DOHH2 (cell line): ENCODE measurements around the gene P2RY11.

Experiments used
- H3F3A ChIP-seq: fragments of 200-600 bp; sonication (generic), shearing (Covaris generic); 2 replicates; pipeline ENCODE4 v1.6.0; 2016; ENCODE audit warnings: antibody characterized with exemption, mild to moderate bottlenecking; ENCODE audit not compliant: control insufficient read depth, insufficient read depth
- H3K27ac ChIP-seq: fragments of 200-600 bp; sonication (generic); 2 replicates; pipeline ENCODE4 v1.5.1; 2014; ENCODE audit warnings: low read depth, mild to moderate bottlenecking, low read length, moderate library complexity
- H3K27me3 ChIP-seq: fragments of 200-600 bp; sonication (generic); 2 replicates; pipeline ENCODE4 v1.6.1; 2014; ENCODE audit warnings: mild to moderate bottlenecking, low read length, mixed read lengths; ENCODE audit not compliant: control insufficient read depth
- H3K36me3 ChIP-seq: fragments of 200-600 bp; sonication (generic); 2 replicates; pipeline ENCODE4 v1.6.1; 2014; ENCODE audit warnings: mild to moderate bottlenecking, low read length, moderate library complexity, mixed read lengths; ENCODE audit not compliant: control insufficient read depth
- H3K4me1 ChIP-seq: fragments of 200-600 bp; sonication (generic); 2 replicates; pipeline ENCODE4 v1.6.1; 2014; ENCODE audit warnings: mild to moderate bottlenecking, low read length, mixed read lengths; ENCODE audit not compliant: control insufficient read depth
- H3K4me2 ChIP-seq: fragments of 200-600 bp; sonication (generic); 2 replicates; pipeline ENCODE4 v1.6.0; 2014; ENCODE audit warnings: mild to moderate bottlenecking, low read length, moderate library complexity
- H3K4me3 ChIP-seq: fragments of 200-600 bp; sonication (generic); 2 replicates; pipeline ENCODE4 v1.5.1; 2014; ENCODE audit warnings: mild to moderate bottlenecking, low read length, mixed read lengths
- H3K79me2 ChIP-seq: fragments of 200-600 bp; sonication (generic); 2 replicates; pipeline ENCODE4 v1.6.1; 2014; ENCODE audit warnings: mild to moderate bottlenecking, low read length, mixed read lengths; ENCODE audit not compliant: control insufficient read depth
- H3K9me2 ChIP-seq: fragments of 200-600 bp; sonication (generic); replicated peaks from 2 replicates; pipeline ENCODE4 v1.6.1; 2014; ENCODE audit warnings: mild to moderate bottlenecking, low read length, mixed read lengths; ENCODE audit not compliant: control insufficient read depth
- H3K9me3 ChIP-seq: fragments of 200-600 bp; sonication (generic); 2 replicates; pipeline ENCODE4 v1.6.1; 2014; ENCODE audit warnings: antibody characterized with exemption, low read length, mixed read lengths; ENCODE audit not compliant: control insufficient read depth, insufficient read depth
- H4K20me1 ChIP-seq: fragments of 200-600 bp; sonication (generic); 2 replicates; pipeline ENCODE4 v1.6.0; 2014; ENCODE audit warnings: low read depth, mild to moderate bottlenecking, antibody characterized with exemption, low read length, moderate library complexity; ENCODE audit not compliant: control insufficient read depth, insufficient read depth
- CTCF ChIP-seq: fragments of 200-600 bp; sonication (generic); IDR thresholded peaks from one replicate; pipeline ENCODE4 v1.5.1; 2014; ENCODE audit warnings: antibody characterized with exemption, mild to moderate bottlenecking, low read depth, low read length; ENCODE audit not compliant: poor library complexity, severe bottlenecking
- EZH2phosphoT487 ChIP-seq: fragments of 200-600 bp; sonication (generic); IDR thresholded peaks from 2 replicates; pipeline ENCODE4 v1.6.1; 2017; ENCODE audit warnings: borderline replicate concordance, mild to moderate bottlenecking, antibody characterized with exemption, low read length, moderate library complexity, mixed read lengths

Gene P2RY11

GRCh38 chr19:10126213-10126639 is 14.7 kb downstream of the P2RY11 start:
- H3K27me3 ChIP-seq = no peaks in the 10 kb centered on the region
- no peaks in the 10 kb centered on the region for H4K20me1 ChIP-seq
- H3K4me3 ChIP-seq = no peak overlapping the region
- no peak overlapping the region for H3K27ac ChIP-seq
- peaks cover 65% of the 10 kb centered on the region for H3F3A ChIP-seq
- no peaks in the 10 kb centered on the region for H3K9me2 ChIP-seq
- H3K36me3 ChIP-seq = peaks cover 45% of the 10 kb centered on the region
- no peaks in the 10 kb centered on the region for H3K9me3 ChIP-seq
- no peak overlapping the region for H3K4me2 ChIP-seq
- no peaks in the 10 kb centered on the region for H3K79me2 ChIP-seq
- TF ChIP-seq EZH2phosphoT487 (no peak), CTCF (no peak)
- peaks cover 12% of the 10 kb centered on the region for H3K4me1 ChIP-seq

DNA sequence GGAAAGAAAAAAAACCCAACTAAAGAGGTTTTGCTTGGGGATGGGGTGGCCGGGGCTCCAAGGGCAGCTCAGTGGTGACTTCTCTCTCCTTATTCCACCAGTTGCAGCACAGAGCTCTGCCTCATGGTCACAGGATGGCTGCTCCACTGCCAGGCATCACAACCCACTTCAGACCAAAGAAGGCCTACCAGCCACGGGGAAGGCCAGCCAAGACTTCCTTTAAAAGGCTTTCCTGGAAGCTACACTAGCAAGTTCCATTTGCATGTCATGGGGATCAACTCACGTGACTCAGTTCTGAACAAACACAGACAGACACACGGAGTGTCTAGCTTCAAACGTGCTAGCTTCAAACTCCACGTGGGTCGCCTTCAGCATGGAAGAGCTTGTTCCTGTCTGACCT is 21.4 kb downstream of the P2RY11 start:
- H3K9me3 ChIP-seq = no peaks in the 10 kb centered on the region
- H3K27me3 ChIP-seq = no peaks in the 10 kb centered on the region
- no peaks in the 10 kb centered on the region for H3K4me1 ChIP-seq
- 0 out of 2 replicates have a peak, but pooled peaks cover 5% of the 10 kb centered on the region for H3K79me2 ChIP-seq
- H3K36me3 ChIP-seq = peaks cover 96% of the 10 kb centered on the region
- no peaks in the 10 kb centered on the region for H4K20me1 ChIP-seq
- no peak overlapping the region for H3K27ac ChIP-seq
- TF ChIP-seq EZH2phosphoT487 (no peak), CTCF (no peak)
- peaks cover 41% of the 10 kb centered on the region for H3F3A ChIP-seq
- no peak overlapping the region for H3K4me2 ChIP-seq
- no peak overlapping the region for H3K4me3 ChIP-seq
- H3K9me2 ChIP-seq = no peaks in the 10 kb centered on the region

- Histone ChIP-seq H3K27me3 (no peaks in the 10 kb centered on the region), H3K4me3 (no peak overlapping the region), H3K4me2 (no peak overlapping the region), H3K36me3 (peaks cover 97% of the 10 kb centered on the region), H3K9me2 (no peaks in the 10 kb centered on the region), H3K27ac (no peak overlapping the region), H3K4me1 (no peaks in the 10 kb centered on the region), H3F3A (peaks cover 36% of the 10 kb centered on the region), H4K20me1 (no peaks in the 10 kb centered on the region), H3K9me3 (no peaks in the 10 kb centered on the region), H3K79me2 (peaks cover 7% of the 10 kb centered on the region; the same call in 1 of the 2 replicates)
- TF ChIP-seq CTCF (no peak), EZH2phosphoT487 (no peak)
These were observed 22.1 kb downstream of the P2RY11 start for GRCh38 chr19:10133596-10133995.
